Hematopoietic multipotent progenitor cell treated with erythropoietin and hydrocortisone succinate and interleukin-3 and kit ligand, for 8 days (in vitro differentiated cells): ENCODE results near the gene WNK2.

Source experiments
- DNase-seq: peaks from one replicate; pipeline ENCODE4 v3.0.0-alpha.2; 2015

Gene WNK2

GRCh38 chr9:93203026-93203717, 19.2 kb downstream of the WNK2 start:
- no peak for DNase-seq

- no peak for DNase-seq
Observed at GRCh38 chr9:93203718-93204469, 20.0 kb downstream of the WNK2 start.

- DNase-seq, result no peak
Observed at GRCh38 chr9:93204470-93205043, 20.6 kb downstream of the WNK2 start.

- DNase-seq, result no peak
Observed at GRCh38 chr9:93205045-93205768, 21.3 kb downstream of the WNK2 start.

GRCh38 chr9:93205896-93206575, 22.1 kb downstream of the WNK2 start:
- DNase-seq, result no peak

GRCh38 chr9:93206576-93207155, 22.7 kb downstream of the WNK2 start:
- DNase-seq, result no peak

- no peak for DNase-seq
Observed at GRCh38 chr9:93207326-93207814, 23.4 kb downstream of the WNK2 start.

- DNase-seq, result no peak
Observed at GRCh38 chr9:93207860-93208734, 24.2 kb downstream of the WNK2 start.

- DNase-seq, result no peak
Observed at GRCh38 chr9:93209097-93209496, 25.2 kb downstream of the WNK2 start.

- DNase-seq, result no peak
Observed at GRCh38 chr9:93209576-93210323, 25.8 kb downstream of the WNK2 start.

GRCh38 chr9:93210324-93210973, 26.5 kb downstream of the WNK2 start:
- DNase-seq, result no peak

GRCh38 chr9:93210974-93211653, 27.2 kb downstream of the WNK2 start:
- no peak for DNase-seq

- DNase-seq, result no peak
Observed at GRCh38 chr9:93211654-93212001, 27.7 kb downstream of the WNK2 start.

GRCh38 chr9:93212409-93212808, 28.5 kb downstream of the WNK2 start:
- no peak for DNase-seq

- no peak for DNase-seq
Observed at GRCh38 chr9:93216073-93216365, 32.1 kb downstream of the WNK2 start.

- no peak for DNase-seq
Observed at GRCh38 chr9:93217706-93218105, 33.8 kb downstream of the WNK2 start.

- DNase-seq, result no peak
Observed at GRCh38 chr9:93218161-93218560, 34.2 kb downstream of the WNK2 start.

- DNase-seq, result no peak
Observed at GRCh38 chr9:93218671-93219420, 34.9 kb downstream of the WNK2 start.

GRCh38 chr9:93219692-93220091, 35.8 kb downstream of the WNK2 start:
- no peak for DNase-seq
